ENCODE results near the gene DHX40.

Gene DHX40

DNA sequence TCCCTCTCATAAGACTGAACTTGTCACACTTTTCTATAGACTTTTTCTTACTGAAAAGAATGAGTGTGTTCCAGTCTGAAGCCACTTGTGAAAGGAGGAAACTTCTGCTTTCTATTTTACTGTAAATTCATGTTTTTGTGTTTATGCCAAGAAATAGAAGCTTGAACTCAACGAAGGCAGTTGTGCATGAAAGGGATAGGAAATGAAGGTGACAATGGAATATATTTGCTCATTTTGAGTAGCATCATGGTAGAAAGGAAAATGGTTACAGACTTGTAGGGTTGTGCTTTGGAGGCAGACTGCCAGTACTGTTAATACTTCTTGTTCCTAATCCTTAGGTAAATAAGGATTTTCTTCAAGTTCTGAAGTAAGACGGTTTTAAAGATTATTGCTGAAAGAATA lies 62.4 kb downstream of the DHX40 start:
- Histone ChIP-seq H3K27ac (no peak overlapping the region), H3K36me3 (replicated peaks) (peaks cover 6% of the 10 kb centered on the region), H3K4me3 (ENCODE audit: low read depth, low read length) (no peak overlapping the region), H3K27me3 (replicated peaks) (no peaks in the 10 kb centered on the region)
- in situ Hi-C loops (cut with HindIII; ENCODE audit: low pct_ligation_motif_present, low sequenced_read_pairs), result no loop called here
- no peak for DNase-seq
- TF ChIP-seq CTCF (IDR thresholded peaks at IDR 0.05; ENCODE audit: low read depth, low read length, missing control alignments), result no peak

DNA sequence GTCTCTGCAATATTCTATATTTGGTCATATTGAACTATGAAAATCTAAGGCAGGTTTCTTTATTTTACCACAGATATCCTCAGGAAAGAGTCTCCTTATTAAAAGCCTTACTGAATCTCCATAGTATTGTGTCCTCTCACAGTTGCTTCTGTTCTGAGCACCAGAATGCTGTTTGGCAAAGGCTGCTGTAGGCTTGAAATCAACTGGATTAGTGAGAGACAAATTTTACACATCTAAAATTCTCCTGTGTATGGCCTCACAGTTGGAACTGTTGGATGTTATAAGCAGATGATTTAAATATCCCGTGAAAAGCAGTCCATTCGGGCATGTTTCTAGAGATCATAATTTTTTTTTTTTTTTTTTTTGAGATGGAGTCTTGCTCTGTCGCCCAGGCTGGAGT lies 63.8 kb downstream of the DHX40 start:
- no peak for TF ChIP-seq CTCF (IDR thresholded peaks at IDR 0.05; ENCODE audit: low read depth, low read length, missing control alignments)
- Histone ChIP-seq H3K4me3 (ENCODE audit: low read depth, low read length) (no peak overlapping the region), H3K36me3 (replicated peaks) (peaks cover 6% of the 10 kb centered on the region), H3K27me3 (replicated peaks) (no peaks in the 10 kb centered on the region), H3K27ac (no peak overlapping the region)
- in situ Hi-C loops (cut with HindIII; ENCODE audit: low pct_ligation_motif_present, low sequenced_read_pairs), result no loop called here
- DNase-seq, result no peak

- H3K27ac ChIP-seq, result no peak overlapping the region
- H3K36me3 ChIP-seq (replicated peaks), result peaks cover 6% of the 10 kb centered on the region
- TF ChIP-seq CTCF (IDR thresholded peaks at IDR 0.05; ENCODE audit: low read depth, low read length, missing control alignments), result no peak
- in situ Hi-C loops (cut with HindIII; ENCODE audit: low pct_ligation_motif_present, low sequenced_read_pairs), result no loop called here
- DNase-seq, result no peak
- H3K4me3 ChIP-seq (ENCODE audit: low read depth, low read length), result no peak overlapping the region
- H3K27me3 ChIP-seq (replicated peaks), result no peaks in the 10 kb centered on the region
Measured at GRCh38 chr17:59631276-59631675, 65.9 kb downstream of the DHX40 start.

DNA sequence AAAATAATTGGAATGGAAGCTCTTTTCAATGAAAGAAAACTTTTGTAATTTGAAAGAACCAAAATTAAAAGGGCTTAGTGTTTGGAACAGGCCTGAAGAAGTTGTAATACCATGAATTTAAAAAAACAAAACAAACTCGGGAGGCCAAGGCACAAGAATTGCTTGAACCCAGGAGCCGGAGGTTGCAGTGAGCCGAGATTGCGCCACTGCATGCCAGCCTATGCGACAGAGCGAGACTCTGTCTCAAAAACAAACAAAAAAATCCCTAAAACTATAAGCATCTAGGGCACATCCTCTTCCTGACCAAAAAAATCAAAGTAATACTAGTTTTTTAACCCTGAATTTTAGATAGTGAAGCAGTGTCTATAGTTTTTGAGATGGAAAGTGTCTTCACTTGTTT lies 67.0 kb downstream of the DHX40 start:
- no peak for TF ChIP-seq CTCF (IDR thresholded peaks at IDR 0.05; ENCODE audit: low read depth, low read length, missing control alignments)
- H3K4me3 ChIP-seq (ENCODE audit: low read depth, low read length), result no peak overlapping the region
- H3K27ac ChIP-seq, result no peak overlapping the region
- H3K27me3 ChIP-seq (replicated peaks), result no peaks in the 10 kb centered on the region
- H3K36me3 ChIP-seq (replicated peaks), result peaks cover 6% of the 10 kb centered on the region
- in situ Hi-C loops (cut with HindIII; ENCODE audit: low pct_ligation_motif_present, low sequenced_read_pairs), result no loop called here
- no peak for DNase-seq

DNA sequence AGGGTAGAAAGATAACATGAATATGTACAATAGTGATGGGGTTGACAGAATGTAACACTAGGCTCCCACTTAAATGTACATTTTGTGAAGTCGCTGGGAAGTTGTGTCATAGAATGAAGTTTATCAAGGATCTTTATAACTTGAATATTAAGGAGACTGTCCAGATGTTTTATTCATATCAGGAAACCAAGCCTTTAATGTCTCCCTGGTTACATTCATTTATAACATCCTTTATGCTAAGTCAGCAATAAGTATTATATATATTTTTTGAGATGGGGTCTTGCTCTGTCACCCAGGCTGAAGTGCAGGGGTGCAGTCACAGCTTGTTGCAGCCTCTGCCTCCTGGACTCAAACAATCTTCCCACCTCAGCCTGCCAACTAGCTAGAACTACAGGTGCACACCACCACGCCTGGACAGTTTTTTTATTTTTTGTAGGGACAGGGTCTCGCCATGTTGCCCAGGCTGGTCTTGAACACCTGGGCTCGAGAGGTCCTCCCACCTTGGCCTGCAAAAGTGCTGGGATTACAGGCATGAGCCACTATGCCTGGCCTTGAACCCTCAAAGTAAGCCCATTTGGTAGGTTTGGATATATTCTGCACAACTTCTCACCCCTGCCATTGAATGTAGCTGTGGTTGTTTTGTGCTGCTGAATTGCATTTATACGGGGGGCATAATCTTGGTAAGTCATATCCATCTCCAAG lies 68.4 kb downstream of the DHX40 start:
- no peaks in the 10 kb centered on the region for H3K27me3 ChIP-seq (replicated peaks)
- in situ Hi-C loops (cut with HindIII; ENCODE audit: low pct_ligation_motif_present, low sequenced_read_pairs), result no loop called here
- no peak overlapping the region for H3K4me3 ChIP-seq (ENCODE audit: low read depth, low read length)
- no peak overlapping the region for H3K27ac ChIP-seq
- DNase-seq, result no peak
- H3K36me3 ChIP-seq (replicated peaks), result peaks cover 6% of the 10 kb centered on the region
- no peak for TF ChIP-seq CTCF (IDR thresholded peaks at IDR 0.05; ENCODE audit: low read depth, low read length, missing control alignments)
